Measurements from ENCODE around the gene METAP1D.

- TF ChIP-seq CTCF (IDR thresholded peaks at IDR 0.05) (no peak), POLR2AphosphoS5 (IDR thresholded peaks at IDR 0.05) (no peak), POLR2A (IDR thresholded peaks at IDR 0.05) (no peak)
These were observed 1.1 kb downstream of the METAP1D start for GRCh38 chr2:172000696-172001361.

Data from breast epithelium (tissue), 3 donors.